HL-60/S4 (cell line): ENCODE measurements around the gene PHF8.

Source experiments
- in situ Hi-C: fragments of 300-500 bp; cut with MboI; formaldehyde crosslinking; loops from 2 replicates; pipeline ENCODE4 v1.14.3; 2022; ENCODE audit warnings: low sequenced_read_pairs

PHF8 gene

DNA sequence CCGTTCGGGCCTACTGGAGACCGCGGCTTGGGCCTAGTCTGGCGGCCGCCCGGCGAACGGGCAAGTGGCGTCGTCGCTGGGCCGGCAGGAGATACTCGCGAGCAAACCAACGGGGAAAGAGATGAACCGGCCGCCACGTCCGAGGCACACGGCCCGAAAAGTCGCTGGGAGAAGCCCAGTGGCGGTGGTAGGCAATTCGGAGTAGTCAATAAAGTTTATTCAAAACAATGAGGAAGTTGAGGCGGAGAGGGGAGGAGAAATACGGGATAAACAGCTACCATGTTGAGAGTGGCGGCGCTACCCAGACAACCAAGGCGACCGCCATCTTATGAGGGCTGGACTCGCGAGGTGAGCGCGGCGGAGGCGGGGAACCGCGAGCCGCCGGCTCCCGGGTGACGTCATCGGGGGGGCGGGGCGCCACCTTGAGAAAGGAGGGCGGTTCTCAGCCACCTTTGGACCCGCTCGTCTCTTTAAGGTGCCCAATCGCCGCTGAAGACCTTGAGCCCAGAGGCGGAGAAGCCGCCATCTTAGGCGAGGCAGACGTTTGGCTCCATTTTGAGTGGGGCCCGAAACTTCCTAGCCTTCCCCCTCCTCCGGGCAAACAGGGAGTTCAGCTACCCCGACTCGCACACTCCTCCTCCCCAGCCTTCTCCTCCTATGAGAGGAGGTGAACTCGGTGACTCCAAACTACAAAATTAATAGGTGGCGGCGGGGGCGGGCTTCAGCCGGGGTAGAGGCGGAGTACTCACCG lies at the start of gene PHF8:
TSS of gene PHF8 (minus strand) at position 348 of the 751 bp plus-strand sequence. CDS start 1,745 bp downstream, outside the sequence.
- in situ Hi-C loops = no loop called here

DNA sequence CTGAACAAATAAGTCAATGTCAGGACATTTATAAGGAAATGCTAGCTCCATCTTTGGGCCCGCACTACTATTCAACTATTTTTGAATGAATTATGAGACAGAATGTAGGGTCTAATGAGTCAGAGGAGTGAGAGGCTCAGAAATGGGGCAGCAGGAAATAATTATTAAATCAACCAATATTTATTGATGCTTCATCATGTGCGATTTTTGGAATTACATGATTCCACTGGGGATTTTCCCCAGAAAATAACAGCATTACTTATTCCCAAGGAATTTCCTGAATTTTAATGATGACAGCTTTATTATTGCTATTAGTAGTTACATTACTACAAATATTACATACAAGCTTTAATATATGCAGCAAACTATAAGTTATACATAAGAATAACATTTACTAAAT lies 49.3 kb upstream of the PHF8 start:
- in situ Hi-C loops = no loop called here

DNA sequence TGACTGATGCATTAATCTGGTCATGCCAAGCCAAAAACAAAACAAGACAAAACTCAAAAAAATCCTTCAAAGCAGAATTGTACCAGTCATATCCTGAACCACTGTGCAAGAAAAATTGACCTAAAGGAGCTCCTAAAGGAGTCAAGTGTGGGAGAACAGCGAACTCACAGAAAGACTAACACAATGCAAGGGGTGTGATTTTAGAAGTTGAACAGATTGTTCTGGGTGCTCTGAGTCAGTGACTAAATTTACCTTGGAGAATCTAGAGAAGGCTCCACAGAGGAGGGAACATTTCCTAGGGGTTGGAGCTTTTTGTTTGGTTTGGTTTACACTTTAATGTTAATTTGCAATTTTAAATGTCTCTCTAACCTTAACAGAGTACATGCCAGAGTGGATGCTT lies 48.9 kb upstream of the PHF8 start:
- in situ Hi-C loops = no loop called here

GRCh38 chrX:54090880-54091279 lies 46.6 kb upstream of the PHF8 start:
- in situ Hi-C loops = no loop called here

- in situ Hi-C loops = no loop called here
These were observed 44.9 kb upstream of the PHF8 start for GRCh38 chrX:54089191-54089590.

GRCh38 chrX:54087661-54088060 lies 43.4 kb upstream of the PHF8 start:
- in situ Hi-C loops = no loop called here

GRCh38 chrX:54085666-54086065 lies 41.4 kb upstream of the PHF8 start:
- in situ Hi-C loops = no loop called here

DNA sequence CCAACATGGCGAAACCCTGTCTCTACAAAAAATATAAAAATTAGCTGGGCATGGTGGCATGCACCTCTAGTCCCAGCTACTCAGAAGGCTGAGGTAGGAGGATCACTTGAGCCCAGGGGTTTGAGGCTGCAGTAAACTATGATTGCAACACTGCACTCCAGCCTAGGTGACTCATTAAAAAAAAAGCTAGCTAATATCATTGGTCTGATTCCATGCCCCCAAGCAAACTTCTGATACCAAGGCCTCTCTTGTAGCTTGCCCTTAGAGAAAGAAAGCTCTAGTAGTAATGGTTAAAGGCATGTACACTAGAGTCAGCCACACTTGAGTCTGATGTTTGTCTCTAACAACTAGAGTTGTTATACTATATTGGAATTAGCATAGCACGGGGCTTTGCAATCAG lies 32.6 kb upstream of the PHF8 start:
- in situ Hi-C loops = no loop called here

GRCh38 chrX:54074826-54075225 lies 30.6 kb upstream of the PHF8 start:
- in situ Hi-C loops = no loop called here

GRCh38 chrX:54067766-54068165 lies 23.5 kb upstream of the PHF8 start:
- in situ Hi-C loops = no loop called here

DNA sequence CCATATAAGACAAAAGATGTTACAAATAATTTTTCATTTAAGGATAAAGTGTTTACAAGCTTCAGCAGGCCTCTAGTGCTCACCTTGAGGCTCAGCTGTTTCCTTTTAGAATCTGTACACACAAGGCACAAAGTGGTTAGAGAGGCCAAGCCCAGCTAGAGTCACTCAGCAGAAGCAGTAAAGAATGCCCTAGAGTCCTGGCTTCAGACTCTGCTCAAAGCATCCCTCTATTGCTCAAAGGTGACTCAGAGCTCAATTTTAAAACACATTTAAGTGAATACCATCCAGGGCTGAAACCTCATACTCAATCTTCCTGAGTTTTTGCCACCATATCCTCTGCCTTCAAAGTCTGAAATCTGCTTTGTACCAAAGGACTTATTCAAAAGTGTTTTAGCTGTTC lies 22.6 kb upstream of the PHF8 start:
- in situ Hi-C loops = no loop called here

GRCh38 chrX:54064564-54064963 lies 20.3 kb upstream of the PHF8 start:
- in situ Hi-C loops = no loop called here

DNA sequence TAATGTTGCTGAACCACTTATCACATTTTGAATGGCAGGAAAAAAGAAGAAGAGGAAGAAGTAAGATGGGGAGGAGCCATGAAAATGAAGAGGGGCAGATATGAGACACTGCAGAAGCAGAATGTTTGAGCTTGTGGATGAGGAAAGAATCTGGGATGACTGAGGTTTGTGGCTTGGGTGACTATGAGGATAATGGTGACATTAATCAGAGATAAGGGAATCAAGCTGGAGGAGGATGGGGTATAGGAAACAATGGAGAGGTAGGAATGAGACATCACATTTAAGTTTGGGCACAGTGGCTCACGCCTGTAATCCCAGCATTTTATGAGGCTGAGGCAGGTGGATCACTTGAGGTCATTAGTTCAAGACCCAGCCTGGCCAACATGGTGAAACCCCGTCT lies 19.1 kb upstream of the PHF8 start:
- in situ Hi-C loops = no loop called here

GRCh38 chrX:54049801-54050200 lies 5.5 kb upstream of the PHF8 start:
- in situ Hi-C loops = no loop called here

- in situ Hi-C loops = no loop called here
These were observed 4.1 kb upstream of the PHF8 start for GRCh38 chrX:54048412-54048811.

GRCh38 chrX:54045563-54046228 lies 1.4 kb upstream of the PHF8 start:
- in situ Hi-C loops = no loop called here

DNA sequence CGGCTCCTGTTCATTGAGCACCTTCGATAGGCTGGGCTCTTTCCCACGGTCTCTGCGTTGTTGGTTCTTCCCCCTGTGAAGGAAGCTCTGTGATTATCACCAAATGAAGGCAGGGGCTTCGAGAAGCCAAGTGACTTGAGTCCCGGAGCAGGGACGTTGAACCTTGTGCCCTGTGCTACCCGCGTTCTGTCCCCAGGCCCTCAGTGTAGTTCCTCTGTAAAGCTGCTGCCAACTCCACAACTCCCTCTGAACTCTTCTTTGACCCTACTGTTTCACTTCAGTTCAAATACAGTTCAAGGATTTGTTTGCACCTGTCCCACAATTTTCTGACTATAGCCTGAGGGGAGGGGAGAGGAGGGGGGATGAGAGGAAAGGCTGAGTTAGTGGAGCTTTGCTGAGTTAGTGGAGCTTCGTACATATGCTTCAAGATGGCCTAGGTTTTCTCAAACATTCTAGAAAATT lies 635 bp upstream of the PHF8 start:
- in situ Hi-C loops = no loop called here

DNA sequence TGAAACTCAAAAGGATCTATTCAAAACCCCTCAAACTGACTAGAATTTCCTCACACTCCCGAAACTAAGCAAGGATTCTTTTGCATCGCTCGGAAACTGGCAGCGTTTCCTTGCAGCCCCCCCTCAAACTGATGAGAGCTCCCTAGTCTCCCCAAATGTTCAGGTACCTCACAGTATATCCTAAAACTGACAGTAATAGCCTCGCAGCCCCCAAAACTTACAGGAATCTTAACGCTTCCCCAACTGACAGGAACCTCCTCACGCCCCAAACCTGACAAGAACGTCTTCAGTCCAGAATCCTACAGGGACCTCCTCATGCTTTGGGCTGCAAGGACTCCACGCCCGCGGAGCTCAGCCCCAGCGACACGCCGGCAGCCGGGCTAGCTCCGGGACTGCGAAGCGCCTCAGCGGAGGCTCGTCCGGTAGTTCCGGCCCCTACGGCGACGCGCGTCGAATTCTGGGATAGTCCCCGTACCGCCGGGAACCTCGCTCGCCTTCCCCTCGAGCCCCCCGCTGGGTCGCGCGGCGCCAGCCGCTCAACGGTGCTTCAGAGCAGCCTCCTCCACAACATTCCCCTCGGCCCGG lies 640 bp downstream of the PHF8 start:
- in situ Hi-C loops = no loop called here

- in situ Hi-C loops = no loop called here
These were observed 1.2 kb downstream of the PHF8 start for GRCh38 chrX:54043056-54043455.

DNA sequence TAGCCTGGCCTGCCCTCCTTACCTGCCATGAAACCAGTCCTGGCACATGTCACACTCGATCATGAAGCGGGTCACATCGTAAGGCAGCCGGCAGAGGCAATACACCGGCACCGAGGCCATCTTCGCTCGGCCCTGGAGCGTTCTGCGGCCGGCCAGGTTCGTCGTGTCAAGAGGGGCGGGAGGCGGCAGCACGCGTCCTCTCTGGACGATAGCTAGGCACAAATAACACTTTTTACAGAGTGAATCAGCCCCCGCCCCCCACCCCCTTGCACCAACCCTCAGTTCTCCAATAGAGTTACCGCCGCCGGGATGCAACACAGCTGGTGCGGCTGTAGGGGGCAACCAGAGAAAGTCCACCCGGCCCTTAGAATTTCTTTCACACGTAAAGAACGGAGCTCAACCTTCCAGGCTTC lies 1.7 kb downstream of the PHF8 start:
- in situ Hi-C loops = no loop called here

DNA sequence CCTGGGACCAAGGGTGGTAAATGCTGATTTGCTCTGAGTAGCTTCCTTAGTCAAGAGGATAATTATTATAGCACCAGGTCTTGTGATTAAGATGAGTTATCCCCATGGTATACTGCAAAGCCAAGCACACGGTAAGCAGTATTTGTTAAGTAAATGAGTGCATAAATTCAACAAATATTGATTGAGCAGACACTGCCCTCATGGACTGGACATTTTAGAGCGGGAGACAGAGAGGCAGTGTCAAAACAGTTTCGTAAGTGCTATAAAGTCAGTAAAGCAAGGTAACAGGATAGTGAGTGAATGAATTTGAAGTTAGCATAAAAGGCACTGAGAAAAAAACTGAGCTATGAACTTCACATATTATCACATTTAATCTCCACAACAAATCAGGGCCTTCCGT lies 13.9 kb downstream of the PHF8 start:
- in situ Hi-C loops = no loop called here

GRCh38 chrX:54029529-54030143 lies 14.6 kb downstream of the PHF8 start:
- in situ Hi-C loops = no loop called here
